ENCODE data around the gene RSBN1. TPM values are rescaled to one million over a fixed set of nuclear protein-coding genes. Genes with fewer than 3 reads are reported as not detected.
"Not testable (repeated sequence)": the region's sequence is repeated elsewhere in the genome, so short reads cannot be mapped to it uniquely, and the experiment has no call there.

Gene RSBN1
- total and polyA plus RNA-seq, 2 experiments from 2014 or later: 12.7 to 27.3 TPM

DNA sequence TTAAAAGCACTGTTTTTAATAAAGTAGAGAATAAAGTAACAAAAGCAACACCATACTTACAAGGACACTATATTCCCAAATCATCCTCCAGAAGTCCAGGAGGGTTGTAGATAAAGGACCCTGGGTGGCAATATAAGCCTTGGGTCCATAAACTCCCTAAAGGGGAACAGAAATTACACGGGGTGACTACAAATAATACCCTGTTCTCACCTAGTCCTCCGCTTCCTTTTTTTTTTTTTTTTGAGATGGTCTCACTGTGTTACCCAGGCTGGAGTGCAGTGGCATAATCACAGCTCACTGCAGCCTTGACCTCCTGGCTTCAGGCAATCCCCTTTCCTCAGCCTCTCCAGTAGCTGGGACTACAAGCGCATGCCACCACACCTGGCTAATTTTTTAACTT lies 46.1 kb upstream of the RSBN1 start:
- no peak for DNase-seq (ENCODE audit: low read depth in 1 of 2, low spot score in 1 of 2)
- TF ChIP-seq, protein P1, sequence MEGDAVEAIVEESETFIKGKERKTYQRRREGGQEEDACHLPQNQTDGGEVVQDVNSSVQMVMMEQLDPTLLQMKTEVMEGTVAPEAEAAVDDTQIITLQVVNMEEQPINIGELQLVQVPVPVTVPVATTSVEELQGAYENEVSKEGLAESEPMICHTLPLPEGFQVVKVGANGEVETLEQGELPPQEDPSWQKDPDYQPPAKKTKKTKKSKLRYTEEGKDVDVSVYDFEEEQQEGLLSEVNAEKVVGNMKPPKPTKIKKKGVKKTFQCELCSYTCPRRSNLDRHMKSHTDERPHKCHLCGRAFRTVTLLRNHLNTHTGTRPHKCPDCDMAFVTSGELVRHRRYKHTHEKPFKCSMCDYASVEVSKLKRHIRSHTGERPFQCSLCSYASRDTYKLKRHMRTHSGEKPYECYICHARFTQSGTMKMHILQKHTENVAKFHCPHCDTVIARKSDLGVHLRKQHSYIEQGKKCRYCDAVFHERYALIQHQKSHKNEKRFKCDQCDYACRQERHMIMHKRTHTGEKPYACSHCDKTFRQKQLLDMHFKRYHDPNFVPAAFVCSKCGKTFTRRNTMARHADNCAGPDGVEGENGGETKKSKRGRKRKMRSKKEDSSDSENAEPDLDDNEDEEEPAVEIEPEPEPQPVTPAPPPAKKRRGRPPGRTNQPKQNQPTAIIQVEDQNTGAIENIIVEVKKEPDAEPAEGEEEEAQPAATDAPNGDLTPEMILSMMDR (IDR thresholded peaks at IDR 0.05; ENCODE audit: low read depth, low read length): no peak
- no peaks in the 10 kb centered on the region for H3K36me3 ChIP-seq

DNA sequence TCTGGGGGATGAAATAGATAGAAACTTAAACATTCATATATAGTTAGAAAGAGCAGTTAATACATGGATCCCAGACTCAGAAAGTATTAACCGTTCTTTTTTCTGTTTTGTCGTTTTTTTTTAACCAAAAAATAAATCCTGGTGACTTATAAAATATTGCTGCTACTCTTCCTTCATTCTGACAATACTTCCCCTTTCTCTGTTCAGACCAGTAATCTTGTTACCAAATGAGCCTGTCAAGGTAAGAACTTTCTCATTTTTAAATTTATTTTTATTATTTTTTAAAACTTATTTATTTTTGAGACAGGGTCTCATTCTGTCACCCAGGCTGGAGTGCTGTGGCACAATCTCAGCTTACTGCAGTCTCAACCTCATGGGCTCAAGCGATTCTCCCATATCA lies 45.5 kb upstream of the RSBN1 start:
- DNase-seq (ENCODE audit: low read depth in 1 of 2, low spot score in 1 of 2): no peak
- H3K4me3 ChIP-seq: no peak overlapping the region
- H3K36me3 ChIP-seq: no peaks in the 10 kb centered on the region
- no peaks in the 10 kb centered on the region for H3K27me3 ChIP-seq
- TF ChIP-seq, protein P1 (IDR thresholded peaks at IDR 0.05; ENCODE audit: low read depth, low read length): no peak
- H3K9me3 ChIP-seq (ENCODE audit: low read depth): no peaks in the 10 kb centered on the region
- H3K27ac ChIP-seq: no peak overlapping the region
- no peaks in the 10 kb centered on the region for H3K4me1 ChIP-seq (ENCODE audit: low read depth)

More for the DNA sequence above, 46.1 kb upstream of the RSBN1 start:
- Histone ChIP-seq H3K4me1 (ENCODE audit: low read depth) (no peaks in the 10 kb centered on the region), H3K27me3 (no peaks in the 10 kb centered on the region), H3K9me3 (ENCODE audit: low read depth) (no peaks in the 10 kb centered on the region), H3K27ac (no peak overlapping the region), H3K4me3 (no peak overlapping the region)

DNA sequence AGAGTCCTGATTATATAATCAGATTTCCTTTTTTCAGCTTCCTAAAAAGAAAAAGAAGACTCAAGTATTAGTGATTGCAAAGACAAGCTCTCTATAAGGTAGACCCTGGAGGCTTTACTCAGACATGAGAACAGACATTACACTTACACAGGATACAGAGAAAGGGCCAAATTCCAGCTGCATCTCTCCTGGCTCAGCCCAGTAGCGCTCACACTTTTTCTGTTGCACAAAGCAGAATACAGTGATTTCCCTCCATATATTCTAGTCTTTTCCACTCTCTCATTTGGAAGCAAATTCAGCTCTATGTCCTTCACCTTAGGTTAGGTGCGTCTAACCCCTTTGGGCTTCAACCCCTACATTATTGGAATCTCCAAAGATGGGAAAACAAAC lies 44.1 kb upstream of the RSBN1 start:
- no peaks in the 10 kb centered on the region for H3K4me1 ChIP-seq (ENCODE audit: low read depth)
- no peak overlapping the region for H3K27ac ChIP-seq

DNA sequence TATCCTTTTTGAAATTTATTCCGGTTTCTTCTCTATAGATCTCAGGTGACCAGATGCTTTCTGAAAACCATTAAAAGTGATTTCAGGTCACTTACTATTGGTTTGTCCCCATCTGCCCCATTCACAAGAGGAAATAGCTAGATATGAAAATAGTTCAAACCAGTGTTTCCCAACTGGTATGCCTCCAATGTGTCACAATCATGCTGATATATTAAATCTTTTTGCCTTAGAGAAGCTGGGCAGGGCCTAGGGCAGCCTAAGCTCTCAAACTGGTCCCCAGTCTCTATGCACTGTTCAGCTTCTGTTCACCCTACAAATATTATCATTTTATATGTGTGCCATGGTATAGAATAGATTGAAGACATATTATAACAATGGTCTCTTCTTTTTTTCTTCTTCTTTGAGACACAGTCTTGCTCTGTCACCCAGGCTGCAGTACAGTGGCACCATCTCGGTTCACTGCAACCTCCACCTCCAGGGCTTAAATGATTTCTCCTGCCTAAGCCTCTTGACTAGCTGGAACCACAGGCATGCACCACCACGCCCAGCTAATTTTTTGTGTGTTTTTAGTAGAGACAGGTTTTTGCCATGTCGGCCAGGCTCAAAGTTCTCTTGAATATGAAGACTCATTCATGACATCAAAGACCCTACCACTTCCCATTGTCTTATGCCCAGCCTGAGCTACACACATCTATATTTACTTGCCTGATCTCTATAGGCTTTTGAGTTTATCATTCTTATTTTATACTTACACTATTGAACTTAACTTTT lies 43.5 kb upstream of the RSBN1 start:
- TF ChIP-seq, protein P1 (IDR thresholded peaks at IDR 0.05; ENCODE audit: low read depth, low read length): no peak
- H3K27ac ChIP-seq: no peak overlapping the region
- peak in 1 of 2 donors; percentile 35 for DNase-seq (ENCODE audit: low read depth in 1 of 2, low spot score in 1 of 2)
- no peak overlapping the region for H3K4me3 ChIP-seq
- H3K4me1 ChIP-seq (ENCODE audit: low read depth): no peaks in the 10 kb centered on the region
- H3K36me3 ChIP-seq: no peaks in the 10 kb centered on the region
- no peaks in the 10 kb centered on the region for H3K9me3 ChIP-seq (ENCODE audit: low read depth)
- no peaks in the 10 kb centered on the region for H3K27me3 ChIP-seq

More for the DNA sequence above, 44.1 kb upstream of the RSBN1 start:
- Histone ChIP-seq H3K27me3 (no peaks in the 10 kb centered on the region), H3K4me3 (no peak overlapping the region), H3K9me3 (ENCODE audit: low read depth) (no peaks in the 10 kb centered on the region), H3K36me3 (no peaks in the 10 kb centered on the region)
- no peak for DNase-seq (ENCODE audit: low read depth in 1 of 2, low spot score in 1 of 2)
- TF ChIP-seq, protein P1 (IDR thresholded peaks at IDR 0.05; ENCODE audit: low read depth, low read length): no peak

DNA sequence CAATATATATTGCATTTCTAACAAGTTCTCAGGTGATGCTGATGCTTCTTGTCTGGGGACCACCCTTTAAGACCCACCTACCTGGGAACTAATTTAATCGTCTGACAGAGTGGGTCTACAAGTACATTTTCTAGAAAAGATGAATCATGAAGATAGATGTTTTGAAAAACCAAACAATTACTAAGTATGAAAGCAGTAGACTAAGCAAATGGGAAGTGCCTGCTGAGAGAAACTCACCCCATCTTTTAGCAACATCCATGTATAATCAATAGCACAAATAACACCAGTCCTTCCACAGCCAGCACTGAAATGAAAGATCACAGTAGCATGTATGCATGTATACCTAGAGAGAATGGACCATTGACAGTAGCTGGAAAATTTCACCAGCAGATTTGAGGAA lies 42.0 kb upstream of the RSBN1 start:
- Histone ChIP-seq H3K36me3 (no peaks in the 10 kb centered on the region), H3K9me3 (ENCODE audit: low read depth) (no peaks in the 10 kb centered on the region), H3K27me3 (no peaks in the 10 kb centered on the region), H3K4me3 (no peak overlapping the region), H3K27ac (no peak overlapping the region), H3K4me1 (ENCODE audit: low read depth) (no peaks in the 10 kb centered on the region)
- DNase-seq (ENCODE audit: low read depth in 1 of 2, low spot score in 1 of 2): no peak
- TF ChIP-seq, protein P1 (IDR thresholded peaks at IDR 0.05; ENCODE audit: low read depth, low read length): no peak

DNA sequence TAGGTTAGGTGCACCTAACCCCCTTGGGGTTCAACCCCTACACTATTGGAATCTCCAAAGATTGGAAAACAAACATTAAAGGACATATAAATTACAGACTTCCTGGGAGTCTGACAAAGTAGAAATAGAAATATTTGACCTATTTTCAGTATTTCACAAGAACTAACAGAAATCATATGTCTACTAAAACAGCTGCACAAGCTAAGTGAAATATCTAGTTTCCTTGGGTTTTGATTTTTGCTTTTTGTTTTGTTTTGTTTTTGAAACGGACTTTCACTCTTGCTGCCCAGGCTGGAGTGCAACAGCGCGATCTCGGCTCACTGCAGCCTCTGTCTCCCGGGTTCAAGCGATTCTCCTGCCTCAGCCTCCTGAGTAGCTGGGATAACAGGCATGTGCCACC lies 40.4 kb upstream of the RSBN1 start:
- not testable (repeated sequence) for H3K9me3 ChIP-seq (ENCODE audit: low read depth); H3K4me1 ChIP-seq (ENCODE audit: low read depth); H3K27me3 ChIP-seq; H3K36me3 ChIP-seq; H3K4me3 ChIP-seq; DNase-seq (ENCODE audit: low read depth in 1 of 2, low spot score in 1 of 2); H3K27ac ChIP-seq

Data from cardiac muscle cell (in vitro differentiated cells and primary cell).